Measurements from ENCODE around the gene TMEM132C.

DNA sequence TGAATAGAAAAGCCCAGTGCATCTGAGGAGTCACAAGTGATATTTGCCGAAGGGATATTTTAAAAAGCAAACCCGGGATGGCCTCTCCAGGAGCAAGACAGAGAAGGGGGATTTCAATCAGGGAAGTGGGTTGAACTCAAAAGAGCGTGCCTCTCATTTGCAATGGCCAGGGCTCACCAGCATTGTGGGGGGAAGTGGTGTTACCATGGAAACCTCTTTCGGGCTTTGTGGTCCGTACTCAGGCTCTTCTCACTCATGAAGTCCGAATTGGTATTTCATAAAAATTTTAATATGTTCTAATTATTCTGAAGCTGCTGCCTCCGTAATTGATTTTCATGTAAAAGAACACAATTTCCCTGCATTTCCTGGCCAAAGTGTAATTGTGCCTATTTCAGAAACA lies 476.9 kb downstream of the TMEM132C start:
- TF ChIP-seq RAD21 (IDR thresholded peaks at IDR 0.05 in 1 of 2, conservative IDR thresholded peaks at IDR 0.05 in 1 of 2; ENCODE audit: low read depth in 2 of 2, low read length in 2 of 2) (no peak), EZH2 (IDR thresholded peaks at IDR 0.05; ENCODE audit: low read depth, low read length, severe bottlenecking) (no peak), ZNF274 (IDR thresholded peaks at IDR 0.05; ENCODE audit: borderline replicate concordance, extremely low read depth, low read length) (no peak), POLR2A (IDR thresholded peaks at IDR 0.05; ENCODE audit: control extremely low read depth in 1 of 2, low read depth in 2 of 2, low read length in 2 of 2) (no peak), EGR1 (IDR thresholded peaks at IDR 0.05; ENCODE audit: borderline replicate concordance, low read depth, low read length) (no peak), TEAD4 (IDR thresholded peaks at IDR 0.05; ENCODE audit: low read depth, low read length) (no peak), CTCF (IDR thresholded peaks at IDR 0.05; ENCODE audit: control extremely low read depth in 1 of 3, insufficient read depth in 1 of 3, low read depth in 1 of 3, low read length in 3 of 3) (no peak), GABPA (IDR thresholded peaks at IDR 0.05; ENCODE audit: borderline replicate concordance, insufficient read depth, low read length) (no peak)
- TF ChIP-seq, protein P1, sequence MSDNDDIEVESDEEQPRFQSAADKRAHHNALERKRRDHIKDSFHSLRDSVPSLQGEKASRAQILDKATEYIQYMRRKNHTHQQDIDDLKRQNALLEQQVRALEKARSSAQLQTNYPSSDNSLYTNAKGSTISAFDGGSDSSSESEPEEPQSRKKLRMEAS (IDR thresholded peaks at IDR 0.05): no peak
